GM23338 (cell line): Measurements from ENCODE around the gene PANK3. TPM values are rescaled to one million over a fixed set of nuclear protein-coding genes. Genes with fewer than 3 reads are reported as not detected.

Experiments used
- ATAC-seq: fragments of 200-7000 bp; cut with Tn5 transposase; 3 replicates; pipeline ENCODE4 v1.9.1; 2020
- DNase-seq: peaks from one replicate; pipeline ENCODE4 v3.0.0-alpha.2; 2015; ENCODE audit warnings: low spot score
- H2AFZ ChIP-seq: fragments of 200-600 bp; sonication (generic); 2 replicates; pipeline ENCODE4 v1.8.0; 2016; ENCODE audit warnings: antibody characterized with exemption, mild to moderate bottlenecking, moderate library complexity
- H3F3A ChIP-seq: fragments of 200-600 bp; sonication (generic); replicated peaks from 2 replicates; pipeline ENCODE4 v1.8.0; 2017; ENCODE audit warnings: antibody characterized with exemption, mixed run types, low read depth
- H3K27ac ChIP-seq: fragments of 200-600 bp; sonication (generic); 2 replicates; pipeline ENCODE4 v1.6.1; 2016; ENCODE audit warnings: low read depth
- H3K27me3 ChIP-seq: fragments of 200-600 bp; sonication (generic); 2 replicates; pipeline ENCODE4 v1.8.0; 2016; ENCODE audit warnings: mild to moderate bottlenecking, mixed run types, moderate library complexity; ENCODE audit not compliant: insufficient read depth
- H3K36me3 ChIP-seq: fragments of 200-600 bp; sonication (generic); 2 replicates; pipeline ENCODE4 v1.8.0; 2016; ENCODE audit warnings: mild to moderate bottlenecking; ENCODE audit not compliant: insufficient read depth
- H3K4me1 ChIP-seq: fragments of 200-600 bp; sonication (generic); 2 replicates; pipeline ENCODE4 v1.8.0; 2016; ENCODE audit warnings: mild to moderate bottlenecking, moderate library complexity; ENCODE audit not compliant: insufficient read depth
- H3K4me2 ChIP-seq: fragments of 200-600 bp; sonication (generic); 2 replicates; pipeline ENCODE4 v1.7.1; 2017; ENCODE audit warnings: mixed run types
- H3K4me3 ChIP-seq: fragments of 200-600 bp; sonication (generic); 2 replicates; pipeline ENCODE4 v1.6.1; 2016; ENCODE audit warnings: mixed run types
- H3K79me2 ChIP-seq: fragments of 200-600 bp; sonication (generic); replicated peaks from 2 replicates; pipeline ENCODE4 v1.8.0; 2017; ENCODE audit warnings: mild to moderate bottlenecking; ENCODE audit not compliant: insufficient read depth
- H3K9me2 ChIP-seq: fragments of 200-600 bp; sonication (generic); 2 replicates; pipeline ENCODE4 v1.8.0; 2017; ENCODE audit not compliant: insufficient read depth
- H4K20me1 ChIP-seq: fragments of 200-600 bp; sonication (generic); replicated peaks from 2 replicates; pipeline ENCODE4 v1.8.0; 2017; ENCODE audit warnings: mild to moderate bottlenecking; ENCODE audit not compliant: insufficient read depth
- H3K27ac Mint-ChIP-seq: 2 replicates; pipeline ENCODE4 v1.8.0; 2020; ENCODE audit warnings: inconsistent platforms, mild to moderate bottlenecking, moderate library complexity, mixed read lengths
- H3K27me3 Mint-ChIP-seq: 3 replicates; pipeline ENCODE4 v1.8.0; 2022; ENCODE audit warnings: low read depth, mild to moderate bottlenecking, moderate library complexity, mixed read lengths, inconsistent platforms; ENCODE audit not compliant: insufficient read depth, poor library complexity
- H3K36me3 Mint-ChIP-seq: 3 replicates; pipeline ENCODE4 v1.8.0; 2021; ENCODE audit warnings: low read depth, mild to moderate bottlenecking, inconsistent platforms, moderate library complexity, mixed read lengths
- H3K4me1 Mint-ChIP-seq: 3 replicates; pipeline ENCODE4 v1.8.0; 2020; ENCODE audit warnings: mild to moderate bottlenecking, inconsistent platforms, mixed read lengths
- H3K4me3 Mint-ChIP-seq: 3 replicates; pipeline ENCODE4 v1.8.0; 2021; ENCODE audit warnings: moderate library complexity, mild to moderate bottlenecking, inconsistent platforms, mixed read lengths
- H3K9me3 Mint-ChIP-seq: 3 replicates; pipeline ENCODE4 v1.8.0; 2020; ENCODE audit warnings: moderate library complexity, mild to moderate bottlenecking, inconsistent platforms, mixed read lengths
- CREB1 ChIP-seq: fragments of 250-450 bp; sonication (Bioruptor Pico); IDR thresholded peaks from 2 replicates; pipeline ENCODE4 v1.5.0; 2020; ENCODE audit warnings: low read depth, mild to moderate bottlenecking, moderate library complexity
- EZH2 ChIP-seq: fragments of 200-600 bp; sonication (generic); IDR thresholded peaks from one replicate; pipeline ENCODE4 v1.8.0; 2017; ENCODE audit warnings: antibody characterized with exemption, mild to moderate bottlenecking, low read depth; ENCODE audit not compliant: unreplicated experiment
- EZH2phosphoT487 ChIP-seq: fragments of 200-600 bp; sonication (generic); IDR thresholded peaks from one replicate; pipeline ENCODE4 v1.8.1; 2018; ENCODE audit warnings: antibody characterized with exemption; ENCODE audit not compliant: unreplicated experiment
- JUNB ChIP-seq: IDR thresholded peaks from one replicate; pipeline ENCODE4 v1.6.1; 2016; ENCODE audit warnings: antibody characterized with exemption; ENCODE audit not compliant: unreplicated experiment
- POLR2AphosphoS5 ChIP-seq: IDR thresholded peaks from 2 replicates; pipeline ENCODE4 v1.6.1; 2016; ENCODE audit warnings: antibody characterized with exemption, low read depth
- STAT1 ChIP-seq: IDR thresholded peaks from one replicate; pipeline ENCODE4 v1.6.1; 2016; ENCODE audit warnings: antibody characterized with exemption; ENCODE audit not compliant: unreplicated experiment
- ZNF114 ChIP-seq: fragments of 250-450 bp; sonication (Bioruptor Pico); IDR thresholded peaks from 2 replicates; pipeline ENCODE4 v1.5.0; 2020; ENCODE audit warnings: mild to moderate bottlenecking, moderate library complexity
- ZNF331 ChIP-seq: fragments of 250-450 bp; sonication (Bioruptor Pico); IDR thresholded peaks from 2 replicates; pipeline ENCODE4 v1.5.0; 2020; ENCODE audit warnings: low read depth, mild to moderate bottlenecking, moderate library complexity
- polyA plus RNA-seq: library from polyadenylated mRNA; unstranded; fragments of >200 nt; fragmentation: Nextera tagmentation; extraction: Ambion mirVana; gene quantifications from 2 replicates; pipeline ENCODE4 v1.2.1, GENCODE V29; 2016
- total RNA-seq: library from RNA; depleted of rRNA; stranded (reverse); fragments of >200 nt; shearing (Covaris generic); gene quantifications from 2 replicates; pipeline ENCODE4 v1.2.3, GENCODE V29; 2014
- TF ChIP-seq, protein P1 (sequence below): IDR thresholded peaks from 2 replicates; pipeline ENCODE4 v1.6.1; 2016; ENCODE audit warnings: antibody characterized with exemption
- TF ChIP-seq, protein P2 (sequence below), 2 experiments: fragments of 200-600 bp in 1 of 2; sonication (generic) in 1 of 2; conservative IDR thresholded peaks; 2 replicates each; pipeline versions ENCODE4 v1.5.1 to v1.6.1; 2016 to 2017; ENCODE audit warnings: antibody characterized with exemption in 2 of 2, low read depth in 2 of 2, mild to moderate bottlenecking in 2 of 2, moderate library complexity in 1 of 2
- TF ChIP-seq, protein P3 (sequence below): fragments of 250-450 bp; sonication (Bioruptor Pico); IDR thresholded peaks from 2 replicates; pipeline ENCODE4 v1.5.0; 2020; ENCODE audit warnings: mild to moderate bottlenecking, moderate library complexity

The PANK3 gene
- total and polyA plus RNA-seq, 2 experiments from 2014 or later = 17.0 to 91.6 TPM

DNA sequence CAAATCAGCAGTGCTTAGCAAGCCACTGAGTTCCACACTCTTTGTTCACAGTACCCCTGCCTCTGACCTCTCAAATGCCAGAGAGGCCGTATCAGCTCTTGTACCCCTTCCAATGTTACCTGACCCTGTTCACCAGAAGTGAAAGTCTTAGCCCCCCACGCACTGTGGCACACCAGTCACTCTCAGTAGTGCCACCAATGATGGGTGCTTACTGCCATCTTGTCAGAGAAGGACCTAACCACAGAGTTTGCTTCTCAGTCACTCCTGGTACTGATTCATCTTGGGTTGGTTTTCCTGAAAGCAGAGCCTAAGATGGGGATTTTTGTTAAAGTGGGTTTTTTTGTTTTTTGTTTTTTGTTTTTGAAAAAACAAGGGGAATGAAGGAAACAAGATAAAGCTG is 28.8 kb upstream of the PANK3 start:
- Histone ChIP-seq H4K20me1 (no peaks in the 10 kb centered on the region), H3K79me2 (no peaks in the 10 kb centered on the region), H3K36me3 (no peaks in the 10 kb centered on the region), H3K9me2 (no peaks in the 10 kb centered on the region), H3K4me1 (no peaks in the 10 kb centered on the region), H2AFZ (no peak overlapping the region), H3K4me3 (no peak overlapping the region), H3F3A (no peaks in the 10 kb centered on the region), H3K27ac (no peak overlapping the region), H3K4me2 (no peak overlapping the region), H3K27me3 (no peaks in the 10 kb centered on the region)
- H3K27ac Mint-ChIP-seq = no peak overlapping the region
- ATAC-seq (no peak), DNase-seq (no peak)
- TF ChIP-seq EZH2 = no peak
- TF ChIP-seq EZH2phosphoT487 = no peak
- no peak for TF ChIP-seq CREB1 (CRISPR knock-in tag)
- TF ChIP-seq, protein P1, sequence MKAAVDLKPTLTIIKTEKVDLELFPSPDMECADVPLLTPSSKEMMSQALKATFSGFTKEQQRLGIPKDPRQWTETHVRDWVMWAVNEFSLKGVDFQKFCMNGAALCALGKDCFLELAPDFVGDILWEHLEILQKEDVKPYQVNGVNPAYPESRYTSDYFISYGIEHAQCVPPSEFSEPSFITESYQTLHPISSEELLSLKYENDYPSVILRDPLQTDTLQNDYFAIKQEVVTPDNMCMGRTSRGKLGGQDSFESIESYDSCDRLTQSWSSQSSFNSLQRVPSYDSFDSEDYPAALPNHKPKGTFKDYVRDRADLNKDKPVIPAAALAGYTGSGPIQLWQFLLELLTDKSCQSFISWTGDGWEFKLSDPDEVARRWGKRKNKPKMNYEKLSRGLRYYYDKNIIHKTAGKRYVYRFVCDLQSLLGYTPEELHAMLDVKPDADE = no peak
- TF ChIP-seq JUNB = no peak
- no peak for TF ChIP-seq ZNF114 (CRISPR knock-in tag)
- no peak for TF ChIP-seq POLR2AphosphoS5
- TF ChIP-seq, protein P2, sequence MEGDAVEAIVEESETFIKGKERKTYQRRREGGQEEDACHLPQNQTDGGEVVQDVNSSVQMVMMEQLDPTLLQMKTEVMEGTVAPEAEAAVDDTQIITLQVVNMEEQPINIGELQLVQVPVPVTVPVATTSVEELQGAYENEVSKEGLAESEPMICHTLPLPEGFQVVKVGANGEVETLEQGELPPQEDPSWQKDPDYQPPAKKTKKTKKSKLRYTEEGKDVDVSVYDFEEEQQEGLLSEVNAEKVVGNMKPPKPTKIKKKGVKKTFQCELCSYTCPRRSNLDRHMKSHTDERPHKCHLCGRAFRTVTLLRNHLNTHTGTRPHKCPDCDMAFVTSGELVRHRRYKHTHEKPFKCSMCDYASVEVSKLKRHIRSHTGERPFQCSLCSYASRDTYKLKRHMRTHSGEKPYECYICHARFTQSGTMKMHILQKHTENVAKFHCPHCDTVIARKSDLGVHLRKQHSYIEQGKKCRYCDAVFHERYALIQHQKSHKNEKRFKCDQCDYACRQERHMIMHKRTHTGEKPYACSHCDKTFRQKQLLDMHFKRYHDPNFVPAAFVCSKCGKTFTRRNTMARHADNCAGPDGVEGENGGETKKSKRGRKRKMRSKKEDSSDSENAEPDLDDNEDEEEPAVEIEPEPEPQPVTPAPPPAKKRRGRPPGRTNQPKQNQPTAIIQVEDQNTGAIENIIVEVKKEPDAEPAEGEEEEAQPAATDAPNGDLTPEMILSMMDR (conservative IDR thresholded peaks at IDR 0.05; ENCODE audit: low read depth in 2 of 2) = no peak
- TF ChIP-seq ZNF331 = no peak
- no peak for TF ChIP-seq STAT1
- H3K27me3 Mint-ChIP-seq = peaks cover 2% of the 10 kb centered on the region
- H3K4me3 Mint-ChIP-seq = no peak overlapping the region
- no peaks in the 10 kb centered on the region for H3K4me1 Mint-ChIP-seq
- no peaks in the 10 kb centered on the region for H3K9me3 Mint-ChIP-seq
- H3K36me3 Mint-ChIP-seq = no peaks in the 10 kb centered on the region

DNA sequence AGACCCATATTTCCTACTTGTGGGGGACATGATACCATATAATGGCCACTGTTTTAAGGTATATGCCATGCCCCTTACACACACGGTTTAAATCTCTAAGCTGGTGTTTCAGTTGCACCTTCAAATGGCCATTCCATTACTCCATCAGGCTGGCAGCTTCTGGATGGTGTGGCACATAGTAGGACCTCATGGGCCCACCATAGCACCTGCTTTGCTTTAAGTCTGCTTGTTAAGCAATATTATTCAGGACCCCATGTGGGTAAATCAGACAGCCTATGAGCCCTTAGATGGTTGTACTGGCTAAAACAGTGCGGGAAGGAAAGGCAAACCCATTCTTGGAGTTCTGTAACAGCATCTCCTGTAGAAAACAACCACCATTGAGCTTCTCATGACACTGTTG is 27.4 kb upstream of the PANK3 start:
- Mint-ChIP-seq H3K9me3 (no peaks in the 10 kb centered on the region), H3K27ac (no peak overlapping the region), H3K4me1 (no peaks in the 10 kb centered on the region), H3K27me3 (peaks cover 2% of the 10 kb centered on the region), H3K36me3 (no peaks in the 10 kb centered on the region), H3K4me3 (no peak overlapping the region)
- DNase-seq = no peak
- Histone ChIP-seq H3K4me3 (no peak overlapping the region), H3K27ac (no peak overlapping the region), H3K27me3 (no peaks in the 10 kb centered on the region), H3K79me2 (no peaks in the 10 kb centered on the region), H3K9me2 (no peaks in the 10 kb centered on the region), H4K20me1 (no peaks in the 10 kb centered on the region), H3K4me2 (no peak overlapping the region), H3K36me3 (no peaks in the 10 kb centered on the region), H3F3A (no peaks in the 10 kb centered on the region), H2AFZ (no peak overlapping the region), H3K4me1 (no peaks in the 10 kb centered on the region)
- no peak for ATAC-seq
- TF ChIP-seq EZH2phosphoT487 = no peak
- TF ChIP-seq ZNF331 = no peak
- TF ChIP-seq, protein P3, sequence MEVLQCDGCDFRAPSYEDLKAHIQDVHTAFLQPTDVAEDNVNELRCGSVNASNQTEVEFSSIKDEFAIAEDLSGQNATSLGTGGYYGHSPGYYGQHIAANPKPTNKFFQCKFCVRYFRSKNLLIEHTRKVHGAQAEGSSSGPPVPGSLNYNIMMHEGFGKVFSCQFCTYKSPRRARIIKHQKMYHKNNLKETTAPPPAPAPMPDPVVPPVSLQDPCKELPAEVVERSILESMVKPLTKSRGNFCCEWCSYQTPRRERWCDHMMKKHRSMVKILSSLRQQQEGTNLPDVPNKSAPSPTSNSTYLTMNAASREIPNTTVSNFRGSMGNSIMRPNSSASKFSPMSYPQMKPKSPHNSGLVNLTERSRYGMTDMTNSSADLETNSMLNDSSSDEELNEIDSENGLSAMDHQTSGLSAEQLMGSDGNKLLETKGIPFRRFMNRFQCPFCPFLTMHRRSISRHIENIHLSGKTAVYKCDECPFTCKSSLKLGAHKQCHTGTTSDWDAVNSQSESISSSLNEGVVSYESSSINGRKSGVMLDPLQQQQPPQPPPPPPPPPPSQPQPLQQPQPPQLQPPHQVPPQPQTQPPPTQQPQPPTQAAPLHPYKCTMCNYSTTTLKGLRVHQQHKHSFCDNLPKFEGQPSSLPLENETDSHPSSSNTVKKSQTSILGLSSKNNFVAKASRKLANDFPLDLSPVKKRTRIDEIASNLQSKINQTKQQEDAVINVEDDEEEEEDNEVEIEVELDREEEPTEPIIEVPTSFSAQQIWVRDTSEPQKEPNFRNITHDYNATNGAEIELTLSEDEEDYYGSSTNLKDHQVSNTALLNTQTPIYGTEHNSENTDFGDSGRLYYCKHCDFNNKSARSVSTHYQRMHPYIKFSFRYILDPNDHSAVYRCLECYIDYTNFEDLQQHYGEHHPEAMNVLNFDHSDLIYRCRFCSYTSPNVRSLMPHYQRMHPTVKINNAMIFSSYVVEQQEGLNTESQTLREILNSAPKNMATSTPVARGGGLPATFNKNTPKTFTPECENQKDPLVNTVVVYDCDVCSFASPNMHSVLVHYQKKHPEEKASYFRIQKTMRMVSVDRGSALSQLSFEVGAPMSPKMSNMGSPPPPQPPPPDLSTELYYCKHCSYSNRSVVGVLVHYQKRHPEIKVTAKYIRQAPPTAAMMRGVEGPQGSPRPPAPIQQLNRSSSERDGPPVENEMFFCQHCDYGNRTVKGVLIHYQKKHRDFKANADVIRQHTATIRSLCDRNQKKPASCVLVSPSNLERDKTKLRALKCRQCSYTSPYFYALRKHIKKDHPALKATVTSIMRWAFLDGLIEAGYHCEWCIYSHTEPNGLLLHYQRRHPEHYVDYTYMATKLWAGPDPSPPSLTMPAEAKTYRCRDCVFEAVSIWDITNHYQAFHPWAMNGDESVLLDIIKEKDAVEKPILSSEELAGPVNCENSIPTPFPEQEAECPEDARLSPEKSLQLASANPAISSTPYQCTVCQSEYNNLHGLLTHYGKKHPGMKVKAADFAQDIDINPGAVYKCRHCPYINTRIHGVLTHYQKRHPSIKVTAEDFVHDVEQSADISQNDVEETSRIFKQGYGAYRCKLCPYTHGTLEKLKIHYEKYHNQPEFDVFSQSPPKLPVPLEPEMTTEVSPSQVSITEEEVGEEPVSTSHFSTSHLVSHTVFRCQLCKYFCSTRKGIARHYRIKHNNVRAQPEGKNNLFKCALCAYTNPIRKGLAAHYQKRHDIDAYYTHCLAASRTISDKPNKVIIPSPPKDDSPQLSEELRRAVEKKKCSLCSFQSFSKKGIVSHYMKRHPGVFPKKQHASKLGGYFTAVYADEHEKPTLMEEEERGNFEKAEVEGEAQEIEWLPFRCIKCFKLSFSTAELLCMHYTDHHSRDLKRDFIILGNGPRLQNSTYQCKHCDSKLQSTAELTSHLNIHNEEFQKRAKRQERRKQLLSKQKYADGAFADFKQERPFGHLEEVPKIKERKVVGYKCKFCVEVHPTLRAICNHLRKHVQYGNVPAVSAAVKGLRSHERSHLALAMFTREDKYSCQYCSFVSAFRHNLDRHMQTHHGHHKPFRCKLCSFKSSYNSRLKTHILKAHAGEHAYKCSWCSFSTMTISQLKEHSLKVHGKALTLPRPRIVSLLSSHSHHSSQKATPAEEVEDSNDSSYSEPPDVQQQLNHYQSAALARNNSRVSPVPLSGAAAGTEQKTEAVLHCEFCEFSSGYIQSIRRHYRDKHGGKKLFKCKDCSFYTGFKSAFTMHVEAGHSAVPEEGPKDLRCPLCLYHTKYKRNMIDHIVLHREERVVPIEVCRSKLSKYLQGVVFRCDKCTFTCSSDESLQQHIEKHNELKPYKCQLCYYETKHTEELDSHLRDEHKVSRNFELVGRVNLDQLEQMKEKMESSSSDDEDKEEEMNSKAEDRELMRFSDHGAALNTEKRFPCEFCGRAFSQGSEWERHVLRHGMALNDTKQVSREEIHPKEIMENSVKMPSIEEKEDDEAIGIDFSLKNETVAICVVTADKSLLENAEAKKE (CRISPR knock-in tag) = no peak
